B cell (primary cell): ENCODE data around the gene THAP11. TPM values are rescaled to one million over a fixed set of nuclear protein-coding genes. Genes with fewer than 3 reads are reported as not detected.
A peak's percentile ranks its signal among the peaks of the same experiment; 100 is the strongest.

Experiments
- ATAC-seq: fragments of 200-7000 bp; cut with Tn5 transposase; one replicate; pipeline ENCODE4 v1.10.0; 2021; ENCODE audit warnings: low read depth, mild to moderate bottlenecking, moderate number of reproducible peaks, moderate library complexity
- CTCF ChIA-PET: fragments of 350-600 bp; sonication (Branson Sonifier 250); formaldehyde crosslinking; loops from one replicate; lab custom pipeline; 2021; ENCODE audit warnings: antibody characterized with exemption, inconsistent platforms; lab: Charles Lee
- POLR2A ChIA-PET: fragments of 350-600 bp; sonication (Branson Sonifier 250); formaldehyde crosslinking; loops from one replicate; lab custom pipeline; 2021; ENCODE audit warnings: antibody characterized with exemption; lab: Charles Lee
- DNase-seq: peaks from one replicate; pipeline ENCODE4 v3.0.0; 2013
- H2AFZ ChIP-seq: 2 replicates; pipeline ENCODE4 v1.6.1; 2012; ENCODE audit warnings: mild to moderate bottlenecking, low read depth, low read length; ENCODE audit not compliant: insufficient read depth, poor library complexity, severe bottlenecking
- H3K27ac ChIP-seq, 2 donors: 1 replicate in 1 of 2; 2 replicates in 1 of 2; pipeline ENCODE4 v1.5.1; 2012 to 2013; ENCODE audit warnings: low read length in 2 of 2, mild to moderate bottlenecking in 2 of 2, moderate library complexity in 1 of 2
- H3K27me3 ChIP-seq, 4 experiments: fragments of 200-600 bp in 1 of 4; sonication (generic) in 1 of 4; replicated peaks in 1 of 4; 1 replicate in 2 of 4; 2 replicates in 2 of 4; pipeline versions ENCODE4 v1.6.1 to v1.7.0; 2013 to 2016; ENCODE audit warnings: low read length in 3 of 4, mild to moderate bottlenecking in 2 of 4, mixed read lengths in 1 of 4, moderate library complexity in 1 of 4; ENCODE audit not compliant: insufficient read depth in 4 of 4, control insufficient read depth in 3 of 4; ENCODE audit errors: control extremely low read depth in 1 of 4
- H3K36me3 ChIP-seq, 2 experiments: replicated peaks in 1 of 2; 1 replicate in 1 of 2; 2 replicates in 1 of 2; pipeline versions ENCODE4 v1.6.1 to v1.7.1; 2013; ENCODE audit warnings: low read length in 1 of 2; ENCODE audit not compliant: insufficient read depth in 2 of 2, control insufficient read depth in 1 of 2; ENCODE audit errors: control extremely low read depth in 1 of 2, extremely low read depth in 1 of 2
- H3K4me1 ChIP-seq, 2 donors: fragments of 200-600 bp in 1 of 2; sonication (generic) in 1 of 2; 1 replicate in 1 of 2; 2 replicates in 1 of 2; pipeline versions ENCODE4 v1.5.1 to v1.6.1; 2013 to 2017; ENCODE audit warnings: low read length in 2 of 2; ENCODE audit not compliant: control insufficient read depth in 2 of 2, insufficient read depth in 2 of 2
- H3K4me2 ChIP-seq: replicated peaks from 2 replicates; pipeline ENCODE3; 2012; ENCODE audit warnings: mild to moderate bottlenecking, low read depth, low read length; ENCODE audit not compliant: poor library complexity, severe bottlenecking
- H3K4me3 ChIP-seq, 5 experiments: fragments of 200-600 bp in 1 of 5; sonication (generic) in 1 of 5; 1 replicate in 3 of 5; 2 replicates in 2 of 5; pipeline versions ENCODE4 v1.5.1 to v1.7.0; 2011 to 2016; ENCODE audit warnings: low read length in 4 of 5, mild to moderate bottlenecking in 4 of 5, low read depth in 2 of 5, control low read depth in 1 of 5, moderate library complexity in 1 of 5; ENCODE audit not compliant: insufficient read depth in 1 of 5; ENCODE audit errors: control extremely low read depth in 1 of 5, extremely low read depth in 1 of 5
- H3K79me2 ChIP-seq: fragments of 200-600 bp; sonication (generic); one replicate; pipeline ENCODE4 v1.6.0; 2016; ENCODE audit warnings: low read length; ENCODE audit not compliant: control insufficient read depth, insufficient read depth
- H3K9ac ChIP-seq: fragments of 200-600 bp; sonication (generic); 2 replicates; pipeline ENCODE4 v1.6.1; 2017; ENCODE audit warnings: mild to moderate bottlenecking, low read length, moderate library complexity
- H3K9me3 ChIP-seq, 3 donors: one replicate each; pipeline versions ENCODE4 v1.6.1 to v1.7.1; 2013; ENCODE audit warnings: low read length in 2 of 3; ENCODE audit not compliant: control insufficient read depth in 2 of 3, insufficient read depth in 1 of 3; ENCODE audit errors: control extremely low read depth in 1 of 3
- H4K20me1 ChIP-seq: 2 replicates; pipeline ENCODE4 v1.6.0; 2012; ENCODE audit warnings: mild to moderate bottlenecking, low read length; ENCODE audit not compliant: insufficient read depth, control insufficient read depth, poor library complexity, severe bottlenecking
- H3K27ac Mint-ChIP-seq: one replicate; pipeline ENCODE4 v1.8.0; 2021; ENCODE audit warnings: mixed read lengths
- H3K27me3 Mint-ChIP-seq: one replicate; pipeline ENCODE4 v1.8.0; 2021; ENCODE audit warnings: mixed read lengths
- H3K4me1 Mint-ChIP-seq: one replicate; pipeline ENCODE4 v1.8.0; 2021; ENCODE audit warnings: mixed read lengths
- H3K4me3 Mint-ChIP-seq: one replicate; pipeline ENCODE4 v1.8.0; 2021; ENCODE audit warnings: mixed read lengths
- H3K9me3 Mint-ChIP-seq: one replicate; pipeline ENCODE4 v1.8.0; 2022; ENCODE audit warnings: mixed read lengths; ENCODE audit not compliant: insufficient read depth
- CTCF ChIP-seq: fragments of 200-600 bp; IDR thresholded peaks from one replicate; pipeline ENCODE4 v1.8.0; 2022; ENCODE audit warnings: antibody characterized with exemption, mild to moderate bottlenecking
- EZH2 ChIP-seq: IDR thresholded peaks from 2 replicates; pipeline ENCODE4 v1.6.1; 2012; ENCODE audit warnings: borderline replicate concordance, low read depth, mild to moderate bottlenecking, moderate library complexity, low read length; ENCODE audit not compliant: insufficient read depth, poor library complexity, severe bottlenecking
- WGBS: methylation state at CpG from one replicate; pipeline ENCODE4 v1.1.5; 2013; ENCODE audit warnings: missing lambda C conversion rate; ENCODE audit not compliant: insufficient coverage; 5-methylcytosine and 5-hydroxymethylcytosine counted together
- intact Hi-C: fragments of 100-400 bp; cut with micrococcal nuclease; formaldehyde crosslinking; loops from one replicate; pipeline ENCODE4 v1.10.0; 2022
- polyA minus RNA-seq: library from RNA; depleted of rRNA, polyadenylated mRNA; stranded (reverse); fragments of >200 nt; gene quantifications from 2 replicates; pipeline ENCODE4 v1.2.3, GENCODE V29; 2012
- polyA plus RNA-seq: library from polyadenylated mRNA; depleted of rRNA; stranded (reverse); fragments of >200 nt; gene quantifications from 2 replicates; pipeline ENCODE4 v1.2.3, GENCODE V29; 2012
- total RNA-seq, 2 donors: library from RNA; stranded (reverse); fragments of 120-200 nt in 1 of 2; gene quantifications; 1 replicate in 1 of 2; 2 replicates in 1 of 2; pipeline versions ENCODE4 v1.2.3 to v1.2.4, GENCODE V29; 2013 to 2022

The THAP11 gene
- total RNA-seq: 42.7 and 44.0 TPM in 2 replicates
- 40.0 TPM for total RNA-seq (2013)
- polyA plus RNA-seq: 12.0 and 24.4 TPM in 2 replicates
- polyA minus RNA-seq: 53.9 and 78.3 TPM in 2 replicates

- POLR2A ChIA-PET: interaction anchor here (0.6 to 0.8 kb wide), 2 partner anchors 9 to 1485 kb away, joined by 3 to 6 read pairs; no protein-coding TSS in a partner anchor
- H3K4me2 ChIP-seq: peak within 1 kb of the TSS; percentile 97
- H2AFZ ChIP-seq: peak within 1 kb of the TSS; percentile 99
- peak within 1 kb of the TSS; percentile 98 for H3K27ac Mint-ChIP-seq
- H3K4me1 Mint-ChIP-seq: peaks cover 36% of the 10 kb centered on the region
- peak; percentile 83 for TF ChIP-seq CTCF
- no peak for TF ChIP-seq EZH2
- H3K9ac ChIP-seq: peak within 1 kb of the TSS; percentile 83
- H3K4me3 ChIP-seq: peak within 1 kb of the TSS; percentile 74 to 98 (median 89)
- ATAC-seq: peak; percentile 58
- H3K36me3 ChIP-seq: no peaks in the 10 kb centered on the region
- peak within 1 kb of the TSS; percentile 87 to 96 for H3K27ac ChIP-seq
- peaks cover 0 to 5% (median 0%) of the 10 kb centered on the region in 3 donors for H3K9me3 ChIP-seq
- no peaks in the 10 kb centered on the region for H3K27me3 ChIP-seq
- H3K27me3 Mint-ChIP-seq: no peaks in the 10 kb centered on the region
- DNase-seq: peak; percentile 98
- H3K9me3 Mint-ChIP-seq: no peaks in the 10 kb centered on the region
- H3K4me3 Mint-ChIP-seq: peak within 1 kb of the TSS; percentile 96
- CTCF ChIA-PET: interaction anchor here (2.6 kb wide), 1 partner anchor 26 kb away, joined by 20 read pairs; no protein-coding TSS in a partner anchor
- intact Hi-C loops: loop anchor here (1.0 to 10.0 kb wide), 10 partner anchors 9 to 1087 kb away; partner anchors contain the start of genes ACD, C16orf86, CTCF and DYNC1LI2
- WGBS: under 1% methylated on average over 83 of the region's 83 CpGs
- H4K20me1 ChIP-seq: peaks cover 15% of the 10 kb centered on the region
- H3K79me2 ChIP-seq: peaks cover 23% of the 10 kb centered on the region
- peaks cover 31 to 42% of the 10 kb centered on the region in 2 donors for H3K4me1 ChIP-seq
Measured at GRCh38 chr16:67841816-67842508, at the start of gene THAP11. Gene THAP11, plus strand, starts transcription at chr16:67842320. Its CDS starts 235 bp downstream, at chr16:67842555.
